ENCODE measurements around the gene COL11A1. TPM values are rescaled to one million over a fixed set of nuclear protein-coding genes. Genes with fewer than 3 reads are reported as not detected.
"Not testable (repeated sequence)": the region's sequence is repeated elsewhere in the genome, so short reads cannot be mapped to it uniquely, and the experiment has no call there.

The COL11A1 gene
- total RNA-seq, 1 experiment from 2014 or later: not detected

- ChIA-PET POLR2A (no interaction called here), CTCF (no interaction called here)
- intact Hi-C loops (cut with micrococcal nuclease; ENCODE audit: unreplicated experiment): no loop called here
- no peak overlapping the region for H3K4me3 Mint-ChIP-seq (ENCODE audit: unreplicated experiment)
- Histone ChIP-seq H3K4me3 (ENCODE audit: low read depth, low read length) (no peak overlapping the region), H3K4me1 (0 out of 2 replicates have a peak, but pooled peaks cover 4% of the 10 kb centered on the region), H3K36me3 (ENCODE audit: control insufficient read depth, insufficient read depth, low read length) (no peaks in the 10 kb centered on the region), H3K27me3 (replicated peaks; ENCODE audit: control insufficient read depth, insufficient read depth, low read length) (no peaks in the 10 kb centered on the region), H3K9me3 (no peaks in the 10 kb centered on the region)
- H3K27ac Mint-ChIP-seq (ENCODE audit: unreplicated experiment): no peak overlapping the region
- H3K4me1 Mint-ChIP-seq (ENCODE audit: low read depth, unreplicated experiment): peaks cover 8% of the 10 kb centered on the region
- no peaks in the 10 kb centered on the region for H3K27me3 Mint-ChIP-seq (ENCODE audit: insufficient read depth, unreplicated experiment)
- DNase-seq: no peak
- no peaks in the 10 kb centered on the region for H3K36me3 Mint-ChIP-seq (ENCODE audit: insufficient read depth, unreplicated experiment)
- BruUV-seq (replicated peaks): no TSS peak
- H3K9me3 Mint-ChIP-seq (ENCODE audit: unreplicated experiment): no peaks in the 10 kb centered on the region
- TF ChIP-seq CTCF (IDR thresholded peaks at IDR 0.05; ENCODE audit: insufficient read depth in 1 of 2, low read depth in 1 of 2, low read length in 1 of 2, severe bottlenecking in 1 of 2, unreplicated experiment in 1 of 2): no peak
Measured at GRCh38 chr1:102937401-102937800, 170.9 kb downstream of the COL11A1 start.

- POLR2A ChIA-PET; DNase-seq; BruUV-seq (replicated peaks); intact Hi-C loops (cut with micrococcal nuclease; ENCODE audit: unreplicated experiment); H3K36me3 ChIP-seq (ENCODE audit: control insufficient read depth, insufficient read depth, low read length); H3K4me1 Mint-ChIP-seq (ENCODE audit: low read depth, unreplicated experiment); H3K9me3 Mint-ChIP-seq (ENCODE audit: unreplicated experiment); H3K27me3 ChIP-seq (replicated peaks; ENCODE audit: control insufficient read depth, insufficient read depth, low read length); H3K36me3 Mint-ChIP-seq (ENCODE audit: insufficient read depth, unreplicated experiment); H3K4me3 Mint-ChIP-seq (ENCODE audit: unreplicated experiment); H3K27me3 Mint-ChIP-seq (ENCODE audit: insufficient read depth, unreplicated experiment); CTCF ChIA-PET; H3K4me3 ChIP-seq (ENCODE audit: low read depth, low read length); H3K9me3 ChIP-seq; H3K27ac Mint-ChIP-seq (ENCODE audit: unreplicated experiment); H3K4me1 ChIP-seq: not testable (repeated sequence)
Measured at GRCh38 chr1:102933362-102933761, 175.0 kb downstream of the COL11A1 start.

GRCh38 chr1:102919659-102920058 lies 188.7 kb downstream of the COL11A1 start:
- Mint-ChIP-seq H3K27ac (ENCODE audit: unreplicated experiment) (no peak overlapping the region), H3K4me1 (ENCODE audit: low read depth, unreplicated experiment) (no peaks in the 10 kb centered on the region), H3K36me3 (ENCODE audit: insufficient read depth, unreplicated experiment) (no peaks in the 10 kb centered on the region), H3K27me3 (ENCODE audit: insufficient read depth, unreplicated experiment) (no peaks in the 10 kb centered on the region), H3K4me3 (ENCODE audit: unreplicated experiment) (no peak overlapping the region), H3K9me3 (ENCODE audit: unreplicated experiment) (no peaks in the 10 kb centered on the region)
- Histone ChIP-seq H3K27me3 (replicated peaks; ENCODE audit: control insufficient read depth, insufficient read depth, low read length) (no peaks in the 10 kb centered on the region), H3K4me3 (ENCODE audit: low read depth, low read length) (no peak overlapping the region), H3K9me3 (no peaks in the 10 kb centered on the region), H3K36me3 (ENCODE audit: control insufficient read depth, insufficient read depth, low read length) (no peaks in the 10 kb centered on the region), H3K4me1 (no peaks in the 10 kb centered on the region)
- CTCF ChIA-PET: no interaction called here
- no peak for TF ChIP-seq CTCF (IDR thresholded peaks at IDR 0.05; ENCODE audit: insufficient read depth in 1 of 2, low read depth in 1 of 2, low read length in 1 of 2, severe bottlenecking in 1 of 2, unreplicated experiment in 1 of 2)
- intact Hi-C loops (cut with micrococcal nuclease; ENCODE audit: unreplicated experiment): no loop called here
- DNase-seq: no peak
- no TSS peak for BruUV-seq (replicated peaks)
- POLR2A ChIA-PET: no interaction called here

- CTCF ChIA-PET: no interaction called here
- no peak for TF ChIP-seq CTCF (IDR thresholded peaks at IDR 0.05; ENCODE audit: insufficient read depth in 1 of 2, low read depth in 1 of 2, low read length in 1 of 2, severe bottlenecking in 1 of 2, unreplicated experiment in 1 of 2)
- no peaks in the 10 kb centered on the region for H3K36me3 ChIP-seq (ENCODE audit: control insufficient read depth, insufficient read depth, low read length)
- H3K27me3 ChIP-seq (replicated peaks; ENCODE audit: control insufficient read depth, insufficient read depth, low read length): no peaks in the 10 kb centered on the region
- H3K4me1 ChIP-seq: no peaks in the 10 kb centered on the region
- DNase-seq: no peak
- Mint-ChIP-seq H3K27me3 (ENCODE audit: insufficient read depth, unreplicated experiment) (no peaks in the 10 kb centered on the region), H3K4me1 (ENCODE audit: low read depth, unreplicated experiment) (no peaks in the 10 kb centered on the region), H3K9me3 (ENCODE audit: unreplicated experiment) (no peaks in the 10 kb centered on the region), H3K27ac (ENCODE audit: unreplicated experiment) (no peak overlapping the region), H3K4me3 (ENCODE audit: unreplicated experiment) (no peak overlapping the region), H3K36me3 (ENCODE audit: insufficient read depth, unreplicated experiment) (no peaks in the 10 kb centered on the region)
- no TSS peak for BruUV-seq (replicated peaks)
- H3K9me3 ChIP-seq: no peaks in the 10 kb centered on the region
- H3K4me3 ChIP-seq (ENCODE audit: low read depth, low read length): no peak overlapping the region
- intact Hi-C loops (cut with micrococcal nuclease; ENCODE audit: unreplicated experiment): no loop called here
- POLR2A ChIA-PET: no interaction called here
Measured at GRCh38 chr1:102901996-102902395, 206.3 kb downstream of the COL11A1 start.
